Psoas muscle (tissue), 8 donors: Measurements from ENCODE around the gene EIF5B. TPM values are rescaled to one million over a fixed set of nuclear protein-coding genes. Genes with fewer than 3 reads are reported as not detected.

ENCODE experiments used
- ATAC-seq, 4 donors: fragments of 200-7000 bp; cut with Tn5 transposase; one replicate each; pipeline ENCODE4 v1.9.1; 2020; ENCODE audit warnings: moderate library complexity in 3 of 4, mild to moderate bottlenecking in 2 of 4
- DNase-seq, 2 donors: peaks; one replicate each; pipeline ENCODE4 v3.0.0-alpha.2; 2020
- H3K27ac ChIP-seq: fragments of 200-600 bp; one replicate; pipeline ENCODE4 v1.8.0; 2022
- H3K27me3 ChIP-seq, 3 donors: fragments of 200-600 bp in 1 of 3; one replicate each; pipeline versions ENCODE4 v1.6.1 to v1.8.0; 2013 to 2022; ENCODE audit warnings: low read length in 2 of 3, mild to moderate bottlenecking in 2 of 3, moderate library complexity in 1 of 3; ENCODE audit not compliant: insufficient read depth in 3 of 3
- H3K36me3 ChIP-seq, 2 donors: fragments of 200-600 bp in 1 of 2; one replicate each; pipeline versions ENCODE4 v1.6.1 to v1.8.0; 2013 to 2022; ENCODE audit warnings: low read depth in 1 of 2, mild to moderate bottlenecking in 1 of 2, moderate library complexity in 1 of 2; ENCODE audit not compliant: insufficient read depth in 1 of 2
- H3K4me1 ChIP-seq: fragments of 200-600 bp; one replicate; pipeline ENCODE4 v1.8.0; 2022
- H3K4me3 ChIP-seq: fragments of 200-600 bp; one replicate; pipeline ENCODE4 v1.8.0; 2022; ENCODE audit warnings: mild to moderate bottlenecking
- H3K9me3 ChIP-seq: fragments of 200-600 bp; one replicate; pipeline ENCODE4 v1.8.0; 2022
- WGBS, 3 donors: extraction: QIAGEN DNeasy Blood & Tissue Kit; methylation state at CpG; one replicate each; pipeline versions ENCODE4 v1.1.6 to v1.1.7; 2013; 5-methylcytosine and 5-hydroxymethylcytosine counted together
- intact Hi-C, 2 donors: fragments of 100-400 bp; cut with DNase I; formaldehyde crosslinking; loops; one replicate each; pipeline versions ENCODE4 v1.11.0 to v1.14.2; 2022
- polyA plus RNA-seq, 3 donors: library from polyadenylated mRNA; stranded (reverse); fragments of 200-250 nt; gene quantifications; one replicate each; pipeline ENCODE4 v1.2.3, GENCODE V29; 2013
- total RNA-seq, 4 donors: library from RNA; stranded (reverse); fragmentation: NEBNext Ultra II Directional in 2 of 4; extraction: Animal tissue kit (Norgen Biotek cat#: 25700) in 2 of 4; gene quantifications; one replicate each; pipeline versions ENCODE4 v1.2.1 to v1.2.4, GENCODE V29; 2021 to 2023
- TF ChIP-seq, protein P1 (sequence below): fragments of 200-600 bp; IDR thresholded peaks from one replicate; pipeline ENCODE4 v1.8.0; 2022; ENCODE audit warnings: antibody characterized with exemption
- donor health status: healthy with polysubstance abuse.
- donor health status: DM: no; HTN: no; CAD: no; lungs with moderate emphysema.
- donor health status: Bipolar disorder and iron deficiency.
- donor health status: healthy.
- donor health status: DM: yes; HTN: yes; CAD: no.
- donor health status: DM: no; HTN: no; CAD: no.
- donor health status: DM: no; HTN: no; CAD: no.
- donor health status: DM: yes; HTN: yes; CAD: no.

The EIF5B gene
- total and polyA plus RNA-seq, 7 donors: 54.2 to 117 (median 81.0) TPM

DNA sequence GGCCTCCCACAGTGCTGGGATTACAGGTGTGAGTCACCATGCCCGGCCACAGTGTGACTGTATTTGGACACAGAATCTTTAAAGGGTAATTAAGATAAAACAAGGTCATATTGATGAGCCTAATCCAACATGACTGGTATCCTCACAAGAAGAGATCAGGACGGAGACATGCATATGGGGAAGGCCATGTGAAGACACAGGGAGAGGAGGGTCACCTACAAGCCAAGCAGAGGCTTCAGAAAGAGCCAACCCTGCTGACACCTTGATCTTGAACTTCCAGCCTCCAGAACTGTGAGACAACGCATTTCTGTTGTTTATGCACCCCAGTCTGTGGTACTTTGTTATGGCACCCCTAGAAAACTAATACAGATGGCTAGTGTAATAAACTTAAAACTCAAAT, 80.2 kb downstream of the EIF5B start:
- WGBS, 3 donors: 93 to 97% (median 95%) methylated on average over 3 of the region's 3 CpGs
- no peaks in the 10 kb centered on the region for H3K9me3 ChIP-seq
- peaks cover 17 to 95% of the 10 kb centered on the region in 2 donors for H3K36me3 ChIP-seq

DNA sequence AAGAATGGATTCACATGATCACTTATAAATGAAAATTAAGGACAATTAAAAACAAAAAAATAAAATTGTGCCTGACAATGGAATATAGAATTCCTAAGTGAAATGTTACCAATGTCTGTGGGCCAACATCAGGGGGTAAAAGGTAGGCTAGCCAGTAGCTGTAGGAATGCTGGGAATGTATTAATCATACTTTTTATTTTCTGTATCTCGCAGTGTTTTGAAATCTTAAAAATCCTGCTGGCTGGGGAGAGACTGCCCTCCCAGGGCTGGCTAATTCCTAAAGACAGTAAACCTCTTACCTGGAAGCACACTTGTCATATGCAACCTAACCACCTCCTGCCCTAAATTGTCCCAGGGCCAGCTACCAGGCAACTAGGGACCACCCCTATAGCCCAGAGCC, 82.8 kb downstream of the EIF5B start:
- Histone ChIP-seq H3K4me3 (no peak overlapping the region), H3K27ac (no peak overlapping the region), H3K4me1 (peaks cover 12% of the 10 kb centered on the region), H3K27me3 (no peaks in the 10 kb centered on the region), H3K36me3 (peaks cover 10 to 97% of the 10 kb centered on the region in 2 donors), H3K9me3 (no peaks in the 10 kb centered on the region)
- intact Hi-C loops: loop anchor here in 1 of 2 donors (5.0 kb wide), 1 partner anchor 62 kb away; no protein-coding TSS in a partner anchor
- no peak for DNase-seq
- WGBS, 3 donors: 81 to 96% (median 93%) methylated on average over 1 of the region's 1 CpG
- ATAC-seq: no peak
- TF ChIP-seq, protein P1, sequence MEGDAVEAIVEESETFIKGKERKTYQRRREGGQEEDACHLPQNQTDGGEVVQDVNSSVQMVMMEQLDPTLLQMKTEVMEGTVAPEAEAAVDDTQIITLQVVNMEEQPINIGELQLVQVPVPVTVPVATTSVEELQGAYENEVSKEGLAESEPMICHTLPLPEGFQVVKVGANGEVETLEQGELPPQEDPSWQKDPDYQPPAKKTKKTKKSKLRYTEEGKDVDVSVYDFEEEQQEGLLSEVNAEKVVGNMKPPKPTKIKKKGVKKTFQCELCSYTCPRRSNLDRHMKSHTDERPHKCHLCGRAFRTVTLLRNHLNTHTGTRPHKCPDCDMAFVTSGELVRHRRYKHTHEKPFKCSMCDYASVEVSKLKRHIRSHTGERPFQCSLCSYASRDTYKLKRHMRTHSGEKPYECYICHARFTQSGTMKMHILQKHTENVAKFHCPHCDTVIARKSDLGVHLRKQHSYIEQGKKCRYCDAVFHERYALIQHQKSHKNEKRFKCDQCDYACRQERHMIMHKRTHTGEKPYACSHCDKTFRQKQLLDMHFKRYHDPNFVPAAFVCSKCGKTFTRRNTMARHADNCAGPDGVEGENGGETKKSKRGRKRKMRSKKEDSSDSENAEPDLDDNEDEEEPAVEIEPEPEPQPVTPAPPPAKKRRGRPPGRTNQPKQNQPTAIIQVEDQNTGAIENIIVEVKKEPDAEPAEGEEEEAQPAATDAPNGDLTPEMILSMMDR: no peak

More for the DNA sequence above, 80.2 kb downstream of the EIF5B start:
- no peak overlapping the region for H3K4me3 ChIP-seq
- DNase-seq (no peak), ATAC-seq (no peak)
- TF ChIP-seq, protein P1: no peak
- no peaks in the 10 kb centered on the region for H3K27me3 ChIP-seq
- H3K27ac ChIP-seq: no peak overlapping the region
- peaks cover 1% of the 10 kb centered on the region for H3K4me1 ChIP-seq
- intact Hi-C loops: no loop called here

DNA sequence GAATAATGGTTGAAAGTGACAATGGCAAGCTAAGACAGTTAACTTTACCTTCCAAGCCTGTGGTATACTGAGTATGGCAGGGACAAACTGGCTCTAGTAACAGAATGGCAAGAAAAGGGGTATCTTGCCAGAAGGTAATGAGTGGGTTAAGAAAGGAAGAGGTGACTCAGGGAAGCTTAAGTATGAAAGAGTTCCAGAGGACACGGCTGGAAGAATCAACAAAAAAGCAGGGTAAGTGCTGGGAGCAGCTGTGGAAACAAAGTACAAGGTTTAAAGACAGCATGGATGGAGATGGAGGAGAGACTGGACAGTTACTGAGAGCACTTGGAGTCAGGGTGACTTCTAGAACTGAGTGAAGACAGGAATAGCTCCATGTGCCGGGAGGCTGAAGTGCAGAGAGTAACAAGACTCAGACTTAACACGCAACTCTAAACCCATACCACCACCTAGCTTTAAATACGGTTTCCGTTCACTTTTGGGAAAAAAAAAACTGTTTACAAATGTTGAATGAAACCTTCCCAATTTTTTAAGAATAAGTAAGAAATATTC, 83.6 kb downstream of the EIF5B start:
- H3K27ac ChIP-seq: no peak overlapping the region
- intact Hi-C loops: loop anchor here in 1 of 2 donors (5.0 kb wide), 1 partner anchor 61 kb away; no protein-coding TSS in a partner anchor
- H3K4me1 ChIP-seq: peaks cover 16% of the 10 kb centered on the region
- H3K27me3 ChIP-seq: no peaks in the 10 kb centered on the region
- H3K9me3 ChIP-seq: no peaks in the 10 kb centered on the region
- H3K4me3 ChIP-seq: no peak overlapping the region
- ATAC-seq (peak in 2 of 4 donors; percentile 32 to 48), DNase-seq (no peak)
- TF ChIP-seq, protein P1: no peak
- 58 to 85% (median 73%) methylated on average over 5 of the region's 5 CpGs for WGBS, 3 donors
- peaks cover 6 to 98% of the 10 kb centered on the region in 2 donors for H3K36me3 ChIP-seq

DNA sequence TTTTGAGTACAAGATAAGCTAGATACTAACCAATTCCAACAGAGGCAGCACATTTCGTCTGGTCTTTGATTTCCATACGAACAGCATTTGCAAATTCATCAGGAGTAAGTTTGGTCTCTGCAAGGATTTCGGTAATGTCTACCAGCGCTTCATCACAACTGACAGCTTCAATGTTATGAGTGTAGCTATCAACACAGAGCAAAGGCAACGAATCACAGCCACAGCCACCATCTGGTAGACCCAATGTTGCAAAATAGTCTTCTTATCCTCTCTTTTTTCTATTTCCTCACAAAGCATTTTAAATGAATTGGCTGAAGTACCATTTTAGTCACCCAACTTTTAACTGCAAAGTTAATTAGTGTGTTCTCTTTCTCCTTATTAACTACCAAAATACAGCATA, 84.3 kb downstream of the EIF5B start:
- H3K4me1 ChIP-seq: peaks cover 16% of the 10 kb centered on the region
- no peaks in the 10 kb centered on the region for H3K9me3 ChIP-seq
- TF ChIP-seq, protein P1: no peak
- H3K27ac ChIP-seq: no peak overlapping the region
- H3K4me3 ChIP-seq: no peak overlapping the region
- H3K36me3 ChIP-seq: peaks cover 6 to 95% of the 10 kb centered on the region in 2 donors
- ATAC-seq (no peak), DNase-seq (no peak)
- no peaks in the 10 kb centered on the region for H3K27me3 ChIP-seq
- WGBS, 3 donors: 92 to 95% (median 92%) methylated on average over 5 of the region's 5 CpGs
- intact Hi-C loops: loop anchor here in 1 of 2 donors (5.0 kb wide), 1 partner anchor 61 kb away; no protein-coding TSS in a partner anchor
